RPMI7951 (cell line): ENCODE data around the gene C11orf52. TPM values are rescaled to one million over a fixed set of nuclear protein-coding genes. Genes with fewer than 3 reads are reported as not detected.
"Not testable (repeated sequence)": the region's sequence is repeated elsewhere in the genome, so short reads cannot be mapped to it uniquely, and the experiment has no call there.

Experiments used
- DNase-seq: peaks from one replicate; pipeline ENCODE4 v3.0.0-alpha.2; 2012; ENCODE audit warnings: low read depth
- total RNA-seq: library from RNA; depleted of rRNA; stranded (reverse); fragments of >200 nt; shearing (Covaris generic); gene quantifications from 2 replicates; pipeline ENCODE4 v1.2.3, GENCODE V29; 2014

The C11orf52 gene
- total RNA-seq, 1 experiment from 2014 or later: not detected

DNA sequence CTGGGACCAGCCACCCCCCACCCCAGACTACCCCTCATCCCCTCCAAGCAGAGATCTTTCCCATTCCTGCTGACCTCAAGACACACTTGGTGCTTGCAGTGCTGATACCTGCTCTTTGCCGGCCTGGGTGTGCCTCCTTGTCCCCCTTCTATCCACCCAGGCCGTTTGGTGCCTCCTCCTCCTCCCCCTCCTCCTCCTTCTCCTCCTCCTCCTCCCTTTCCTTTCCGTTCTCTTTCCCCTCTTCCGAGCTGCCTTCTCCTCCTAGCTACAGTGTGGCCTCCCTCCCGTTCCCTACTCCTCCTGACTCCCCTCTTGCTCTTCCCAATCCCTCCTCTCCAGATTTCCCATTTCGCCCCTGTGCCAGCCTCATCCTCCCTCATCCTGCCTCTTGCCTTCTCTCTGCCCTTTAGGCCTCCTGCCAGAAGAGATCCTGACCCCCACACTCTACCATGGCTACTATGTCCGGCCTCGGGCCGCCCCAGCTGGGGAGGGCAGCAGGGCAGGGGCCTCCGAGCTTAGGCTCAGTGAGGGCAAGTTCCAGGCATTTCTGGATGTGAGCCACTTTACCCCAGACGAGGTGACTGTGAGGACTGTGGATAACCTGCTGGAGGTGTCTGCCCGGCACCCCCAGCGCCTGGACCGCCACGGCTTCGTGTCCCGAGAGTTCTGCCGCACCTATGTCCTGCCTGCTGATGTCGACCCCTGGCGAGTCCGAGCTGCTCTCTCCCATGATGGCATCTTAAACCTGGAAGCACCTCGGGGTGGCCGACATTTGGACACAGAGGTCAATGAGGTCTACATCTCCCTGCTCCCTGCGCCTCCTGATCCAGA is 5.5 kb upstream of the C11orf52 start:
- no peak for DNase-seq

DNA sequence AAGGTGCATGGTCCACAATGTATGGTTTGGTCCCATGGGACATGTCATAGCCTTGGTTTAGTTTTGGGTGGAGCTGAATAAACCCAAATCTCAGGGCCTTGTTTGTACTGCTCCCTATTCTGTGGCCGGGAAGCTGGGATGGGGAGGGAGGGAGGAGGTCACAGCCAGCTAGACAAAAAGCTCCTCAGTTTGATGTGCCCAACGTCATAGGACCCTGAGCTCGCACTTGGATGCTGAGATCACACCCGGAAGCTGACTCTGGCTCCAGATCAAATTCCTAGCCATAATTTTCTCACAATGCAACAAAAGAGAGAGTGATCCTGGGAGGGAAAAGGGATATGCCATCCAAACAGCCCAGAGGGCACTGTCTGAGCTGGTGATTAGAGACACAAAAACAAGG is 4.7 kb upstream of the C11orf52 start:
- peak; percentile 53 for DNase-seq

DNA sequence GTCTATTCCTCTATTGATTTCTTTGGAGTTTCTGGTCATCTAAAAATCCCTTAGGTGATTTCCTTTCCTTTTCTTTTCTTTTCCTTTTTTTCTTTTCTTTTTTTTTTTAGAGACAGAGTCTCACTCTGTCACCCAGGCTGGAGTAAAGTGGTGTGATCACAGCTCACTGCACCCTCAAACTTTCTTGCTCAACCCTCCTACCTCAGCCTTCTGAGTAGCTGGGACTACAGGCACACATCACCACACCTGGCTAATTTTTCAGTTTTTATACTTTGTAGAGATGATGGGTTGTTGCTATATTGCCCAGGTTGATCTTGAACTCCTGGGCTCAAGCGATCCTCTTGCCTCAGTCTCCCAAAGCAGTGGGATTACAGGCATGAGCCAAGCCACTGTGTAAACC is 1.9 kb upstream of the C11orf52 start:
- no peak for DNase-seq

DNA sequence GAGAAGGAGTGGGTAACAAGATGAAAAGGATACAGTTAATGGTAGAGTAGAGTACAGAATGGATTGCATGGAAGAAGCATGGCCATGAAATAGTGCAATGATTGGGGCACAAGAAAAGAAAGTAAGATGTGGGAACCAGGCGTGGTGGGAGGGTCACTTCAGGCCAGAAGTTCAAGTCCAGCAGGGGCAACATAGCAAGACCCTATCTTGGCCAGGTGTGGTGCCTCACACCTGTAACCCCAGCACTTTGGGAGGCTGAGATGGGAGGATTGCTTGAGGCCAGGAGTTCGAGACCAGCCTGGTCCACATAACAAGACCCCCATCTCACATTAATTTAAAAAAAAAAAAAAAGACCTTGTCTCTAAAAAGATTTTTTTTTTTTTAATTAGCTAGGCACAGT is 1.4 kb upstream of the C11orf52 start:
- DNase-seq: no peak

DNA sequence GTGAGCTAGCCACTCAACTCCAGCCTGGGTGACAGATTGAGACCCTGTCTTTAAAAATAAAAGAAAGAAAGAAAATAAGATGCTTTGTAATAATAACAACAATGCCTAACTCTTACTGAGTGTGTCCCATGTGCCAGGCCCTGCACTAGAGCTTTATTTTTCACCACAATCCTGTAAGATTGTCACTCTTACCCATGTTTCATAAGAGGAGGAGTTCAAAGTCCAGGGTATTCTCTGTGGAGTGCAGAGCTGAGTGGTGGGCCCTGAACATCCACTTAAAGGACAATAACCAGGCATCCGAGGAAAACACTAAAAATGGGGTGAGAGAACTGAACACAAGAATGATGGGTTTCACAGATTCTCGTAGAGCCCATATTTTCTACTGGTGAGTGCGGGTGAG is 925 bp upstream of the C11orf52 start:
- DNase-seq: no peak

DNA sequence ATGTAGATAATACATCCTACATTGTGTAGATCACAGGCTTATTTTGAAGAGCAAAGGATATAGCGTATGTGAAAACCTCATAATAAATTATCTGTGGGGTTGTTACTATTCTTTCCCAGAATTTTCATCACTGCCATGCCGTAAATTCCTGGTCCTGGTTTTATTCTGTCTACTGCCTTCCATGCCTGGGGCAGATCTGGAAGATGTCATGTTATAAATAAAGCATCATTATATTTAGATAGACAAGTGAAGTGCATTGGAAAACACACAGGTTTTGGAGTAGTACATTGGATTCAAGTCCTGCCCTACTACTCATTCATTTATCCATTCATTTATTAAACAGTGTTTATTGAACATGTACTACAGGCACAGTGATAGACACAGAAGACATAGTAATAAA is 2.2 kb downstream of the C11orf52 start:
- no peak for DNase-seq

DNA sequence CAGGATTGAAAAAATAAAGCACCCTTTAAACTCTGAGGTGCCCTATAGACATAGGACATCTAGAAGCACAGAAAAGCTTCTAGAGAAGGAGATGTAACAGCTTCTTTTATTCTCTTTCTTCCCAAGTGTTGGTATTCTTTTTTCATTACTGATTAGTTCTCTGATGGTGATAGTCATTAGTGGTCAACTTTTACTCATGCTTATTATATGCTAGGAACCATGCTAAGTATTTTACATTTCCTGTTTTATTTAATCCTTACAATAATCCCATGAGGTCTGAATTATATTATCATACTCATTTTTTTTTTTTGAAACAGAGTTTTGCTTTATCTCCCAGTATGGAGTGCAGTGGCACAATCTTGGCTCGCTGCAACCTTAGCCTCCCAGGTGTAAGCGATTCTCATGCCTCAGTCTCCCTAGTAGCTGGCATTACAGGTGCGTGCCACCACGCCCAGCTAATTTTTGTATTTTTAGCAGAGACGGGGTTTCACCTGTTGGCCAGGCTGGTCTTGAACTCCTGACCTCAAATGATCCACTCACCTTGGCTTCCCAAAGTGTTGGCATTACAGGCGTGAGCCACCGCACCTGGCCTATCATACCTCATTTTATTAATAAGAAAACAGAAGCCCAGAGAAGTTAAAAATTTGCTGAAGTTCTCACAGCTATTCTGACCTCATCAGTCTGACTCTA is 3.0 kb downstream of the C11orf52 start:
- DNase-seq: no peak

DNA sequence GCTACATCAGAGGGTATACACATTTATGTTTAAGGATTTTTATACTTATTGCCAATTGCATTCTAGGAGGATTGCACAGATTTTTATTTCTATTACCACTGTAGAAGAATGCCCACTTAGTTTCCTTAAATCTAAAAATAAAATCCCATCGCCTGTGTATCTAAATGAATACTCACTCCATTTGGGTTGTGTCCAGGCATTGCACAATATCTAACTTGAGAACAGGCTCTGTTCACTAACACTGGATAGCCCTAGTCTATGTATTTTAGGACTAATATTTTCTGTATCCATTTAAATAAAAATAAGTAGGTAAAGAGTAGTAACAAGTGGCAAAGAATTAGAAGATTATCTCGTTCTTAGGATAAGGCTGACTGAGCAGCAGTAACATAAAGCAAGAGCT is 4.1 kb downstream of the C11orf52 start:
- DNase-seq: peak; percentile 63

DNA sequence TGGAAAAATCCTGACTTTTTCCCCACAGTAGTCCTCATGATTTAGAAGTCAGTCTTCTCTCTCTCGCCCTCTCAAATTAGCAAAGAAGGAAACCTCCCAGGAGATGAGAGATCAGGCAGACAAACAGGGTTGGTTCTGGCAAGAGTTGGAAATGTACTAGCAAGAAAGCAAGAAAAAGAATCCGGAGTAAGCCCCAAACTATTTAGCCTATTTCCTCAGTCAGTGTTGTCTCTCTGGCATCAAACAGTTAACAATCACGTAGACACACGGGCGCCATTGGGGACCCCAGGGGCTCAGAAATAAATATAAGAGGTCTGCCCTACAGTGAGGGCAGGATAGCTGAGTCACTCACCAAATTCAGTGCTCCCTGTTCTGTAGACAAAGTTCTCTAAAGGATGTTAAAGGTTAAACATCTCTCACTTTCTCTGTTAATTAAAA is 4.7 kb downstream of the C11orf52 start:
- no peak for DNase-seq

DNA sequence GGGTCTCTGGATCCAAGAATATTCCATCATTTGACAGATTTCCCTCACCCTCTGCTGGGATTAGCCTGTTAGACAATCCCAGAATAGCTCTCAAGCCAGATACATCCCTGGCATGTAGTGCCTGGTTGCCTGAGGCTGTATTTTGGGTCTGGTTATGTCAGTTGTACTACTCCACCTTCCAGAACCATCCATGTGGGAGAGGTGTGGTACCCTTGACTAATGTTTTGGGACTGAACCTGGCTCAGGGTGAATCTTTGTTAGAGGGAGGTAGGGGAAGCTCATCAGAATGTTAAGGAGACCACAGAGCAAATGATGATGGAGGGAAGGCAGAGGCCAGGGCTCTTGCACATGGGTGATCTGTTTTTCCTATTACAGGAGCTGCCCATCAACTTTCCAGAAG is 5.2 kb downstream of the C11orf52 start:
- DNase-seq: no peak

DNA sequence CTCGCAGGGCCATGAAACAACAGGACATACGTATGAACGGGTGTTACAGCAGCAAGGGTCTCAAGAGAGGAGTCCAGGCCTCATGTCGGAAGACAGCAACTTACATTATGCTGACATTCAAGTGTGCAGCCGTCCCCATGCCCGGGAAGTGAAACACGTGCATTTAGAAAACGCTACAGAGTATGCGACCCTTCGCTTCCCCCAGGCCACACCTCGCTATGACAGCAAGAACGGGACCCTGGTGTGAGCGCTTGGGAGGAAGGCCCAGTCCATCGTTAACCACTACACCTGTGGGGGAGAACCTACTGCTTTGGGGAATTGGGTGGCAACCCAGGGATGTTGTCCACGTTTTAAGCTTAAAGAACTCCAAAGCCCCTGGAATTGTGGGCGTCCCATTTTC is 7.2 kb downstream of the C11orf52 start:
- no peak for DNase-seq

DNA sequence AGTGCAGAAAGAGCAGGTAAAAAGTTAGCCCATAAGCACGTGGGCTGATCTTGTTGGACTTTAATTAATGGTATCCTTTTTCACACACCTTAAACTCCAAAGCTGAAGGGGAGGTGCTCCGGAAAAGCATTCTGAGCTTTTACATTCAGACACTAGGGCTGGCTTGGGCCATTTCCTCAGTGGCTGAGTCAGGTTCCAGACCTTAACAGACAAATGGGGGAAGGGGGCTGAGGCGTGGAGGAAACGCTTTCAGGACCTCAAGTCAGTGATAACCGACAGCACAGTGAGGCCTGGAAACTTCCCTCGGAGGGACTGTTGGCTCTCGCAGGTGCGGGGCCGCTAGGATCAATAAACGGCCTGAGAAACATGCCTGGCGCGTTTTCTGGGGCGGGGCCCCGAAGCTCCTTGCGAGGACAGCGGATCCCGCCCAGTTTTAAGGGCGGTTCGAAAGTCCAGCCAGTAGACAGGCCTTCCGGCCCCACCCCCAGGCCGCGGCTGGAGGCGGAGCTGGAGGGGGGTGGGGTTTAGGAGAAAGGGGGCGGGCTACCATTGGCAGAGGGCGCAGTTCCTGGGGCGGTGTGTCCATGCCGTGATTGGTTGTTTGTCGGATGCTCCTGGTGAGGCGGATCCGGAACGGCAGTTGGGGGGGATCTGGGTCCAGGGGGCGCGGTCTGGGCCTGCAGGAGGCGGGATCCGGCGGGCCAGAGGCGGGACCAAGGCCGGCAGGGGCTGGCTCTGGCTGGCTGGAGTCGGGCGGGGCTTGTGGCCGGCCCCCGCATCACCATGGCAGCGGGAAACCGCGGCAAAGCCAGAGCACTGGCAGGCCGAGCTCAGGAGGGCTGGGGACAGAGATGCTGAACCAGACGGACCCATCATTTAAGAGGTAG is 8.0 kb downstream of the C11orf52 start:
- DNase-seq: peak; percentile 95

DNA sequence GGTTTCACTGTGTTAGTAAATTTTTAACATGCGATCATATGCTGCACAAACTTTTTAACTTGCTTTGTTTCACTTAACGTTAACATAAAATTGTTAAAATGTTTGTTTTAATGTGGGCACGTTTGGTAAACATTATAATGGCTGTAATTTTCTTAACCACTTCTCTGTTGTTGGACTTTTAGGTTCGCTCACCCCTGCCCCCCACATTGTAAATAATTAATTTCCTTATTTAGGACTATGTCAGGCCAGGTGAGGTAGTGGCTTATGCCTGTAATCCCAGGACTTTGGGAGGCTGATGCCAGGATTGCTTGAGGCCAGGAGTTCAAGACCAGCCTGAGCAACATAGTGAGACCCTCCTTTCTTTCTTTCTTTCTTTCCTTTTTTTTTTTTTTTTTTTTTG is 11.8 kb downstream of the C11orf52 start:
- DNase-seq: no peak

DNA sequence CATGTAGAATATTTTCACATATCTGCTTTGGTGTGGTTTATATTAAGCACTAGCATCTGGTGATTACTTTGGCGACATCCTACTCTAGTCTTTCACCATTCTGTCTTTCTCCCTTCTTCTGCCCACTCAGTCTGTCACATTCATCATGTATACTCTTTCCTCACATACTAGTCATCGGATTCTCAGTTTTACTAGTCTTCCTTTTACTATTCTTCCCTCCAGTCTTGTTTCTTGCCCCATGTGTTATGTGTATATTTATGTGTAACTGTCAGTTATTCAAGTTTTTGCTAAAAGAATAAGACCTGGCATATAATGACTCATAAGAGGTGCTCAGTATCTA is 13.9 kb downstream of the C11orf52 start:
- DNase-seq: no peak

DNA sequence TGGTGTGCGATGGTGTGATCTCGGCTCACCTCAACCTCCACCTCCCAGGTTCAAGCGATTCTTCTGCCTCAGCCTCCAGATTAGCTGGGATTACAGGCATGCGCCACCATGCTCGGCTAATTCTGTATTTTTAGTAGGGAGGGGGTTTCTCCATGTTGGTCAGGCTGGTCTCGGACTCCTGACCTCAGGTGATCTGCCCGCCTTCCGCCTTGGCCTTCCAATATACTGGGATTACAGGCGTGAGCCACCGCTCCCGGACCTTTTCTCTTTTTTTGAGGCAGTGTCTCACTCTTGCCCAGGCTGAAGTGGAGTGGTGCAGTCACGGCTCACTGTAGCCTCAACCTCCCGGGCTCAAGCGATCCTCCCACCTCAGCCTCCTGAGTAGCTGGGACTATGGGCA is 14.5 kb downstream of the C11orf52 start:
- not testable (repeated sequence) for DNase-seq

DNA sequence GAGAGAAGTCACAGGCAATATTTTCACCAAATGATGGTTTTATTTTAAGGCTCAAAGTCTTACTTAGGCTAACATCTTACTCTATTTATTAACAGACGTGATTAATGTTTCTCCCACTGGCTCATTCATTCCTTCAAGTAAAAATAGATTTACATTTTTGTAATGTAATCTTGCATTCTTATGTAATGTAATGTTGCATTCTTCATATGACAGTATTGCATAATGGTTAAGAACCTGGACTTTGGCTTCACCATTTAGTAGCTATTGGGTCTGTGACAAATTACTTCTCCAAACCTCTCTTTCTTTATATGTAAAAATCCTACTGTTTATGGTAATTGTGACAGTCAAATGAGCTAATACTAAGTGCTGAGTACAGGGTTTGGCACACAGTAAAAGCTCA is 15.2 kb downstream of the C11orf52 start:
- DNase-seq: no peak

DNA sequence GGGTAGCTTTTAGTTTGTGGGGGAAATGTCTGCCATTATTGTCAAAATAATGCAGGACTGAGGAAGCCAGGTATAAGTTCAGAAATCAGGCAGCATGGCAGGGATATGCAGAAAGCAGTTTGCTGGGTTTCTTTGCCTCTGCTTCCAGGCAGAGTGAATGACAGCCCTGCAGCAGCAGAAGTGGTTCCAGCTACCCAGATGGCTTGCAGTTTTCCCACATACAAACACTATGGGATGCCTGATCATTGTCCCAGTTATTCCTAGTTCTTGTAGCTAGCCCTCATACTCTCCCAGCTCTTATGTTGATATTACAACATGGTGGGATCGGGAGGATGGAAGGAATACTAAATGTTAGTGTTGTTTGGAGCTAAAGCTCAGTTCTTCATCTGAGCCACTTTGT is 15.6 kb downstream of the C11orf52 start:
- no peak for DNase-seq

DNA sequence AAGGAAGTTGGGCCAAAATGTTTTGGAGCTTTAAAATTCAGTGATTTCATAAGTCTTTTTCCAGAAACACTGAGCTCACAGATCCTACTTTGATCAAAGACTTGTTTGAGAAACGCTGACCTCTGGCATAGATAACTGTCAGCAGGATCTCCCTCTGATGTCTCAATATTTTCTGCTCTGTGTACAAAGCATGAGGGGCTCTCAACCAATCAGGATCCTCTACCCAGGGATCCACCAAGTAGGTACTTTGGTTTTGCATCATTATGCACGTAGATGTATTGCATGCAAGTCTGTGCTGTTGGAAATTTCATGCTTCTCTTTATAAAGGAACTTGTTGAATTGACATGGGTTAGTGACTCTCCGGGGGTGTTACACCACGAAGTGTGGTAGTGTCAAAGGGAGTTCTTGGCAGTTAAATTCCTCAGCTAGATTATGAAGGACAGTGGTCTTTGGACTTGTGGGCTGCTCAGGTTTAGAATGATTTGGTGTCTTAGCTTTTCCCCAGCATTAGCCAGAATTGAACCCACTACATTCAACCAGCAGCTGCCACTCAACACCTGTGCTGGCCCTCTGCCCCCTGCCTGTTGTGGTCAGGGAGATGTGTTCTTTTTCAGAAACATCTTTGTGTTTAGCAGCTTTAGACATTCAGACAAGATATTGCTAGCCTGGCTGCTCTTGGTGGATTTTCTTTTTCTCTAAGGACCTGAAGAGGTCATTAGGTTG is 16.8 kb downstream of the C11orf52 start:
- DNase-seq: no peak

DNA sequence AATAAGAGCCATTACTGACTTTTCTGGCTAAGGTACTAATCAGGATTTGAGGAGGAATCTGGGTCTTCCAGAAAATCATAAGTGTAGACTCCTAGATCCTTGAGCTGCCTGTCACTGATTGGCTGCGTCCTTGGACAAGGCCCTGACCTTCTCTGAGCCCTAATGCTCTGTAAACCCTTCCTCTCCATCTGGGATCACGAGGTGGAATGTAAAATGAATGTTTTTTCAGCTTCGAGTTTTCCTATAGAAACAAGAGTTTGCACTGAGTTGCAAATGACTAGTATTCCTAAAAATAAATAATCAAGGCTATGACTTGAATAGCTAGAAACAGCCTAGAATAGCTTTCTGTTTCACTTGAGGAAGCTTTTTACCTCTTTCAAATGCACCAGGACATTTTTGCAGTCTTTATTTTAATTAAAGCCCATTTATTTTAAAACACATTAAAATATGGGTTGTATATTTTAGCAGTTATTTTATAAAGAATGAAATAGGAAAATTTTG is 17.4 kb downstream of the C11orf52 start:
- DNase-seq: no peak

DNA sequence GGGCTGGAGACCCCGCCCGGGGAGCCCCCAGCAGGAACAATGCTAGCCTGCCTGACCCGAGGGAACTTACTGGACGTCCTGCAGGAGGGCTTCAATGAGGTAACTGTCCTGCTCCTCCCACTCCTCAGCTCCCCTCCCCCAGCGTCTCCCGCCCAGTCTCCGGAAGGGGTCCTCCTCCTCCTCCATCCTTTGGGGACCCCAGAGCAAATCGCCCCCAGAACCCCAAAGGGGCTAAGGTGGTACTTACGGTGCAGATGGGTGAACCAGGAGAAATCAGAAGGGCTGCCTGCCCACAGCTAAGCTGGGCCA is 18.7 kb downstream of the C11orf52 start:
- DNase-seq: no peak

DNA sequence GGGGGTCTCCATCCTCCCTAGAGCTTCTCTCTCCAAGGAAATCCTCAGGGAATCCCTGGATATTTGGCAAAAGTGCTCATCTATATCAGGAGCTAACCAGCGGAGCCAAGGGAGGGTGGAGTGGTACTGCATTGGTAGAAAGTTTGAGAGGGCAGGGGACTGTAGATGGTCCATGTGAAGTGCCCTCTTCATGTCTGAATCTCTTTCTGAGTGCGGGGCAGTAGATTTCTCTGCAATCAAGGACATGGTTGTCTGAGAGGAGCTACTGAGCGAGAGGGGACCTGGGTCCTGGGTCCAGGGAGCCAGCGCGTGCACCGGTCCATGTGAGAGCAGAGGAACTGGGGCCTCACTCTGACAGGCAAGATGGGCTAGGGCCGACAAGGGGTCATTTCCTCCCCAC is 19.1 kb downstream of the C11orf52 start:
- no peak for DNase-seq

DNA sequence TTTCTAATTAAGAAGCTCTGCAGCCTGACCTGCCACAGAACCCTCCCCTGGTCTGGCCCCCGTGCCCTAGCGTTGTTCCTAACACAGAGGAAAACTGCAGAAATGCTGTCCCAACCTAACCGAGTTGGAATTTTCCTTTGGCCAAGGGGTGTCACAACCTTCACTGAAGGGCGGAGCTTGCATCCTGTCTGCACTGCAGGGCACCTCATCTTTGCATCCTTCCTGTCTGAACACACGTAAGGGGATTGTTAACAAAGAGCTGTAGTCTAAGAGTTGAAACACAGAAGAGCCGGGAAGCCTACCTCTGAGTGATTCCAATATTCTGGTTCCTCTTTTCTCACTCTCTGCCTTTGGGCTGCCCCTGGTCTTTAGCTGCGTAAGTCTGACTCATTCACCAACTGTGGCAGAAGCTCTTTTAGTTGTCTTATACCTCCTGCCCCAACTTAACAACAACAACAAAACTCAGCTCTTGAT is 20.0 kb downstream of the C11orf52 start:
- DNase-seq: peak; percentile 75
